ENCODE measurements around the gene ITPRID1.

Gene ITPRID1

DNA sequence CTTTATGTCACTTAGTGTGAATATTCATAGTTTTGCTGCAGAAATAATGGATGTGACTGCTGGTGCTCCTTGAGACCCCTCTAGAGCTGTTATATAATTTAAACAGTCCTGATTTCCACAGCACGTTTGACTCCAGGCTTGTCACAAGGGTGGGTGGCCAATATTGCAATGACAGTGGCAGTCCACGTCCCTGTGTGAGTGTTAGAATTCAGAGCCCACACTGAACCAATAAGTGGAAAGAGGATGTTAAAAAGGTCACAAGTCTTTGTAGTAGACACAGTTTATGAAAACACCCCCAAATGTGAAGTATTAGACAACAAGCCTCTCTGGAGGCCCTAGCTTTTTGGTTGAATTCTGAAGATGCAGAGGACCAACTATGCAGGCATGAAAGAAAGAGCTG, 175.1 kb downstream of the ITPRID1 start:
- TF ChIP-seq SNAI2 (CRISPR knock-in tag; IDR thresholded peaks at IDR 0.05), result no peak
- TF ChIP-seq, protein P1, sequence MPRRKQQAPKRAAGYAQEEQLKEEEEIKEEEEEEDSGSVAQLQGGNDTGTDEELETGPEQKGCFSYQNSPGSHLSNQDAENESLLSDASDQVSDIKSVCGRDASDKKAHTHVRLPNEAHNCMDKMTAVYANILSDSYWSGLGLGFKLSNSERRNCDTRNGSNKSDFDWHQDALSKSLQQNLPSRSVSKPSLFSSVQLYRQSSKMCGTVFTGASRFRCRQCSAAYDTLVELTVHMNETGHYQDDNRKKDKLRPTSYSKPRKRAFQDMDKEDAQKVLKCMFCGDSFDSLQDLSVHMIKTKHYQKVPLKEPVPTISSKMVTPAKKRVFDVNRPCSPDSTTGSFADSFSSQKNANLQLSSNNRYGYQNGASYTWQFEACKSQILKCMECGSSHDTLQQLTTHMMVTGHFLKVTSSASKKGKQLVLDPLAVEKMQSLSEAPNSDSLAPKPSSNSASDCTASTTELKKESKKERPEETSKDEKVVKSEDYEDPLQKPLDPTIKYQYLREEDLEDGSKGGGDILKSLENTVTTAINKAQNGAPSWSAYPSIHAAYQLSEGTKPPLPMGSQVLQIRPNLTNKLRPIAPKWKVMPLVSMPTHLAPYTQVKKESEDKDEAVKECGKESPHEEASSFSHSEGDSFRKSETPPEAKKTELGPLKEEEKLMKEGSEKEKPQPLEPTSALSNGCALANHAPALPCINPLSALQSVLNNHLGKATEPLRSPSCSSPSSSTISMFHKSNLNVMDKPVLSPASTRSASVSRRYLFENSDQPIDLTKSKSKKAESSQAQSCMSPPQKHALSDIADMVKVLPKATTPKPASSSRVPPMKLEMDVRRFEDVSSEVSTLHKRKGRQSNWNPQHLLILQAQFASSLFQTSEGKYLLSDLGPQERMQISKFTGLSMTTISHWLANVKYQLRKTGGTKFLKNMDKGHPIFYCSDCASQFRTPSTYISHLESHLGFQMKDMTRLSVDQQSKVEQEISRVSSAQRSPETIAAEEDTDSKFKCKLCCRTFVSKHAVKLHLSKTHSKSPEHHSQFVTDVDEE (CRISPR knock-in tag; IDR thresholded peaks at IDR 0.05), result no peak
- TF ChIP-seq TOX (CRISPR knock-in tag; IDR thresholded peaks at IDR 0.05; ENCODE audit: borderline replicate concordance), result no peak
- TF ChIP-seq, protein P2, sequence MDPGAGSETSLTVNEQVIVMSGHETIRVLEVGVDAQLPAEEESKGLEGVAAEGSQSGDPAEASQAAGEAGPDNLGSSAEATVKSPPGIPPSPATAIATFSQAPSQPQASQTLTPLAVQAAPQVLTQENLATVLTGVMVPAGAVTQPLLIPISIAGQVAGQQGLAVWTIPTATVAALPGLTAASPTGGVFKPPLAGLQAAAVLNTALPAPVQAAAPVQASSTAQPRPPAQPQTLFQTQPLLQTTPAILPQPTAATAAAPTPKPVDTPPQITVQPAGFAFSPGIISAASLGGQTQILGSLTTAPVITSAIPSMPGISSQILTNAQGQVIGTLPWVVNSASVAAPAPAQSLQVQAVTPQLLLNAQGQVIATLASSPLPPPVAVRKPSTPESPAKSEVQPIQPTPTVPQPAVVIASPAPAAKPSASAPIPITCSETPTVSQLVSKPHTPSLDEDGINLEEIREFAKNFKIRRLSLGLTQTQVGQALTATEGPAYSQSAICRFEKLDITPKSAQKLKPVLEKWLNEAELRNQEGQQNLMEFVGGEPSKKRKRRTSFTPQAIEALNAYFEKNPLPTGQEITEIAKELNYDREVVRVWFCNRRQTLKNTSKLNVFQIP (CRISPR knock-in tag; IDR thresholded peaks at IDR 0.05; ENCODE audit: borderline replicate concordance, low read depth), result no peak
- no peak for TF ChIP-seq ZNF565 (CRISPR knock-in tag; conservative IDR thresholded peaks at IDR 0.05; ENCODE audit: low read depth)
- no peak for TF ChIP-seq ZC3H10 (CRISPR knock-in tag; IDR thresholded peaks at IDR 0.05)
- no peak for TF ChIP-seq CSDC2 (CRISPR knock-in tag; IDR thresholded peaks at IDR 0.05)
- TF ChIP-seq ESRRG (CRISPR knock-in tag; IDR thresholded peaks at IDR 0.05), result no peak
- no peak for TF ChIP-seq BACH2 (CRISPR knock-in tag; IDR thresholded peaks at IDR 0.05; ENCODE audit: borderline replicate concordance)
- no peak for TF ChIP-seq ZFP3 (CRISPR knock-in tag; IDR thresholded peaks at IDR 0.05)
- no peak for TF ChIP-seq ZFP30 (CRISPR knock-in tag; IDR thresholded peaks at IDR 0.05)
- TF ChIP-seq ARNTL (CRISPR knock-in tag; IDR thresholded peaks at IDR 0.05; ENCODE audit: borderline replicate concordance, low read depth), result no peak
- no peak for TF ChIP-seq ZNF8 (CRISPR knock-in tag; IDR thresholded peaks at IDR 0.05)
- no peak for ATAC-seq

DNA sequence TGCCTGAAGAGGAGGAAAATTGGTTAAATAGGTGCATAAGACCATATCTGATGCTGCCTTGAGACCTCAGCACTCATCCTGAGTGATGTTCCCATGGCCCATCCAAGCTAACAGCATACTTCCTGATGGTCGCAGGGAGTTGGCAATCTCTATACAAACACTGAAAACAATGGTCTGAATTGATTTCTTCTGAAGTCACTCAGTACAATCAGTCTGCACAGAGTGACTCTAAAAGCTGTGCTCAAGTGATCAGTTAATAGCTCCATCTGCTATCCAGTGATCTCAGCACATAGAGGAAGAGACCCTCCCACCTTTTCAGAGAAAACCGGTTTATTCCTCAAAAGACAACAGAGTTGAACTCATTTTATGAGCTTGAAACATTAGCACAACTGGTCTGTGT, 177.0 kb downstream of the ITPRID1 start:
- ATAC-seq, result no peak

DNA sequence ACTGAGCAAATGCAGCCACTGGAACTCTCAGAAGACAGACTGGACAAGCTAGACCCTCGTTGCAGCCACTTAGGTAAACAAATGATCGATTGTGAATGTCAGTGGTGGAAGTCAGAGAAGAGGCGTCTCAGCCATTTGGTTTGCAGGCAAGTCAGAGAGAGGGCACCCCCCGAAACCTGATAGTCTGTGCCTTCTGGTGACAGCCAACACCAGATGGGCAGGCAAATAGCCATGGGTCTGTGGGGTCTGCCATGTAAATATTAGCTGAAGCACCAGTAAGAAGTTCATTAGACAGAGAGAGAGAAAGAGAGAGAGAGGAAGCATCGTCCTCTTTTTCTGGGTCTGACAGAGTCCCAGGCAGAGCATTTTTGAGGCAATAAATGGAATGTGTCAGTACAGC, 178.6 kb downstream of the ITPRID1 start:
- TF ChIP-seq CSDC2 (CRISPR knock-in tag; IDR thresholded peaks at IDR 0.05), result no peak
- TF ChIP-seq ISL1 (CRISPR knock-in tag; IDR thresholded peaks at IDR 0.05), result no peak
- ATAC-seq, result no peak

More for the DNA sequence above, 177.0 kb downstream of the ITPRID1 start:
- TF ChIP-seq ARNTL (CRISPR knock-in tag; IDR thresholded peaks at IDR 0.05; ENCODE audit: borderline replicate concordance, low read depth) (no peak), ZFP3 (CRISPR knock-in tag; IDR thresholded peaks at IDR 0.05) (no peak), TOX (CRISPR knock-in tag; IDR thresholded peaks at IDR 0.05; ENCODE audit: borderline replicate concordance) (no peak), ZNF8 (CRISPR knock-in tag; IDR thresholded peaks at IDR 0.05) (no peak), ZFP30 (CRISPR knock-in tag; IDR thresholded peaks at IDR 0.05) (no peak), ESRRG (CRISPR knock-in tag; IDR thresholded peaks at IDR 0.05) (no peak), CSDC2 (CRISPR knock-in tag; IDR thresholded peaks at IDR 0.05) (no peak), ZNF565 (CRISPR knock-in tag; conservative IDR thresholded peaks at IDR 0.05; ENCODE audit: low read depth) (no peak), SNAI2 (CRISPR knock-in tag; IDR thresholded peaks at IDR 0.05) (no peak)
- TF ChIP-seq, protein P3, sequence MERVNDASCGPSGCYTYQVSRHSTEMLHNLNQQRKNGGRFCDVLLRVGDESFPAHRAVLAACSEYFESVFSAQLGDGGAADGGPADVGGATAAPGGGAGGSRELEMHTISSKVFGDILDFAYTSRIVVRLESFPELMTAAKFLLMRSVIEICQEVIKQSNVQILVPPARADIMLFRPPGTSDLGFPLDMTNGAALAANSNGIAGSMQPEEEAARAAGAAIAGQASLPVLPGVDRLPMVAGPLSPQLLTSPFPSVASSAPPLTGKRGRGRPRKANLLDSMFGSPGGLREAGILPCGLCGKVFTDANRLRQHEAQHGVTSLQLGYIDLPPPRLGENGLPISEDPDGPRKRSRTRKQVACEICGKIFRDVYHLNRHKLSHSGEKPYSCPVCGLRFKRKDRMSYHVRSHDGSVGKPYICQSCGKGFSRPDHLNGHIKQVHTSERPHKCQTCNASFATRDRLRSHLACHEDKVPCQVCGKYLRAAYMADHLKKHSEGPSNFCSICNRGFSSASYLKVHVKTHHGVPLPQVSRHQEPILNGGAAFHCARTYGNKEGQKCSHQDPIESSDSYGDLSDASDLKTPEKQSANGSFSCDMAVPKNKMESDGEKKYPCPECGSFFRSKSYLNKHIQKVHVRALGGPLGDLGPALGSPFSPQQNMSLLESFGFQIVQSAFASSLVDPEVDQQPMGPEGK (CRISPR knock-in tag; IDR thresholded peaks at IDR 0.05; ENCODE audit: borderline replicate concordance), result no peak

DNA sequence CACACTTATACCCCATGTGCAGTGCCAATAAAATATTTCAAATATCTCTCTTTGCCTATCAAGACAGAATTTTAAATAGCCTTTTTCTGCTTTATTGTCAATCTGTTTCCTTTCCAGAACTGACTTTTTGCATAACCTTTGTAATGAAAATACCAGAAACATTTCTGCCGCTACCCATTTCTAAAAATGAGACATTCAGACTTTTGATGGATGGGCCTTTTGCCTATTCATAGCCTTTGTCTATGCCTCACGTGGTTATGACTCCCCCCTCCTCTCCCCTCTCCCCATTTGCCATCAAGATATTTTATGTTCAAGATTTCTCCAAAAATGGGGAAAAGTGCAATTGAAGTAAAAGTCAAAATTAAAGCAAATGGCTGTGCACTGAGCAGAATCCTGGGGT, 179.0 kb downstream of the ITPRID1 start:
- no peak for ATAC-seq
- TF ChIP-seq BACH2 (CRISPR knock-in tag; IDR thresholded peaks at IDR 0.05; ENCODE audit: borderline replicate concordance), result no peak
- TF ChIP-seq RARB (CRISPR knock-in tag; IDR thresholded peaks at IDR 0.05), result no peak
- TF ChIP-seq, protein P4, sequence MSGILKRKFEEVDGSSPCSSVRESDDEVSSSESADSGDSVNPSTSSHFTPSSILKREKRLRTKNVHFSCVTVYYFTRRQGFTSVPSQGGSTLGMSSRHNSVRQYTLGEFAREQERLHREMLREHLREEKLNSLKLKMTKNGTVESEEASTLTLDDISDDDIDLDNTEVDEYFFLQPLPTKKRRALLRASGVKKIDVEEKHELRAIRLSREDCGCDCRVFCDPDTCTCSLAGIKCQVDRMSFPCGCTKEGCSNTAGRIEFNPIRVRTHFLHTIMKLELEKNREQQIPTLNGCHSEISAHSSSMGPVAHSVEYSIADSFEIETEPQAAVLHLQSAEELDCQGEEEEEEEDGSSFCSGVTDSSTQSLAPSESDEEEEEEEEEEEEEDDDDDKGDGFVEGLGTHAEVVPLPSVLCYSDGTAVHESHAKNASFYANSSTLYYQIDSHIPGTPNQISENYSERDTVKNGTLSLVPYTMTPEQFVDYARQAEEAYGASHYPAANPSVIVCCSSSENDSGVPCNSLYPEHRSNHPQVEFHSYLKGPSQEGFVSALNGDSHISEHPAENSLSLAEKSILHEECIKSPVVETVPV (CRISPR knock-in tag; IDR thresholded peaks at IDR 0.05), result no peak
- TF ChIP-seq ZNF565 (CRISPR knock-in tag; conservative IDR thresholded peaks at IDR 0.05; ENCODE audit: low read depth), result no peak
- TF ChIP-seq OSR1 (CRISPR knock-in tag; IDR thresholded peaks at IDR 0.05), result no peak
- no peak for TF ChIP-seq TOX (CRISPR knock-in tag; IDR thresholded peaks at IDR 0.05; ENCODE audit: borderline replicate concordance)
- TF ChIP-seq ZFP3 (CRISPR knock-in tag; IDR thresholded peaks at IDR 0.05), result no peak
- no peak for TF ChIP-seq ZNF70 (CRISPR knock-in tag; IDR thresholded peaks at IDR 0.05)
- TF ChIP-seq, protein P2 (CRISPR knock-in tag; IDR thresholded peaks at IDR 0.05; ENCODE audit: borderline replicate concordance, low read depth), result no peak
- TF ChIP-seq PPARA (CRISPR knock-in tag; IDR thresholded peaks at IDR 0.05; ENCODE audit: borderline replicate concordance), result no peak
